ENCODE measurements around the gene ARHGAP27. TPM values are rescaled to one million over a fixed set of nuclear protein-coding genes. Genes with fewer than 3 reads are reported as not detected.

ARHGAP27 gene
- total and polyA plus RNA-seq, 2 of the 13 experiments (the other 11 are each of a cell fraction or from before 2014, with no cell fraction given): 15.5 to 18.9 TPM

DNA sequence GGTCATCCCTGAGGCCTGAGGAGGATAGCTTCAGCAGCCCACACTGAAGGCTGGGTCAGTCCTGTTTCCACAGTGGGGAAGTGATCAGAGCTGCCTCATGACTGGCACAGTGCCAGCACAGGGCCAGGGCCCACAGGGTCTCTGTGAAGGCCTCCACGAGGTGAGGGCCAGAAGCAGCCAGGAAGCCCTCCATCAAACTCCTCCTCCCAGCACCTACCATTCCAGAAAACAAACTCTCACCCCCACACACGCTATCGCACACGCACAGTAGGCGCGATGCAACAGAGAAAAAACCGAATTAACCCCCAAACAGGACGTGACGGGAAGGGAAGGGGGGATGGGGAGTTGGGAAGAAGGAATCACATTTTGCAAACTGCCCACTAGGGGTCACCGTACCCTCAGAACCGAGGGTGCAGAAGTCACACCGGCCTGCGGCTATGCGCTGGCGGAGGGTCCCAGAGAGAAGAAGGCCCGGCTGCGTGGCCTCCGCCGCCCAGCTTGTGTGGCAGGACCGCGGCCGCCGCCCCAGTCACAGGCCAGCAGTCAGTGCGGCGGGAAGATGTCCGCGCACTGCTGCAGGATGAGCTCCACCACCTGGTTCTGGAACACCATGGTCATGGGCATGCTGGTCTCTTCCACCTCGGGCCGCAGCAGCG is 37.6 kb downstream of the ARHGAP27 start (continued):
- TF ChIP-seq ZBTB4 (CRISPR knock-in tag; IDR thresholded peaks at IDR 0.05; ENCODE audit: borderline replicate concordance) (peak; percentile 93; the same call in 1 of the 2 replicates), MEF2D (CRISPR knock-in tag; IDR thresholded peaks at IDR 0.05) (peak; percentile 66; the same call in 1 of the 2 replicates), ZNF792 (CRISPR knock-in tag; IDR thresholded peaks at IDR 0.05) (peak; percentile 72; the same call in 1 of the 2 replicates), HOXA3 (CRISPR knock-in tag; IDR thresholded peaks at IDR 0.05) (peak; percentile 72; the same call in 1 of the 2 replicates), ZNF382 (CRISPR knock-in tag; IDR thresholded peaks at IDR 0.05; ENCODE audit: borderline replicate concordance) (no peak), MAZ (IDR thresholded peaks at IDR 0.05; ENCODE audit: borderline replicate concordance, low read depth, low read length) (peak; percentile 45; the same call in 1 of the 2 replicates), MAZ (CRISPR knock-in tag; IDR thresholded peaks at IDR 0.05; ENCODE audit: low read depth) (no peak), HIVEP1 (CRISPR knock-in tag; IDR thresholded peaks at IDR 0.05) (0 out of 2 replicates have a peak, but pooled peaks have one; percentile 44), ZNF318 (CRISPR knock-in tag; IDR thresholded peaks at IDR 0.05) (0 out of 2 replicates have a peak, but pooled peaks have one; percentile 13)
- TF ChIP-seq, protein P1, sequence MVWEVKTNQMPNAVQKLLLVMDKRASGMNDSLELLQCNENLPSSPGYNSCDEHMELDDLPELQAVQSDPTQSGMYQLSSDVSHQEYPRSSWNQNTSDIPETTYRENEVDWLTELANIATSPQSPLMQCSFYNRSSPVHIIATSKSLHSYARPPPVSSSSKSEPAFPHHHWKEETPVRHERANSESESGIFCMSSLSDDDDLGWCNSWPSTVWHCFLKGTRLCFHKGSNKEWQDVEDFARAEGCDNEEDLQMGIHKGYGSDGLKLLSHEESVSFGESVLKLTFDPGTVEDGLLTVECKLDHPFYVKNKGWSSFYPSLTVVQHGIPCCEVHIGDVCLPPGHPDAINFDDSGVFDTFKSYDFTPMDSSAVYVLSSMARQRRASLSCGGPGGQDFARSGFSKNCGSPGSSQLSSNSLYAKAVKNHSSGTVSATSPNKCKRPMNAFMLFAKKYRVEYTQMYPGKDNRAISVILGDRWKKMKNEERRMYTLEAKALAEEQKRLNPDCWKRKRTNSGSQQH (CRISPR knock-in tag; IDR thresholded peaks at IDR 0.05; ENCODE audit: low read depth): 0 out of 2 replicates have a peak, but pooled peaks have one; percentile 23
- TF ChIP-seq, protein P2, sequence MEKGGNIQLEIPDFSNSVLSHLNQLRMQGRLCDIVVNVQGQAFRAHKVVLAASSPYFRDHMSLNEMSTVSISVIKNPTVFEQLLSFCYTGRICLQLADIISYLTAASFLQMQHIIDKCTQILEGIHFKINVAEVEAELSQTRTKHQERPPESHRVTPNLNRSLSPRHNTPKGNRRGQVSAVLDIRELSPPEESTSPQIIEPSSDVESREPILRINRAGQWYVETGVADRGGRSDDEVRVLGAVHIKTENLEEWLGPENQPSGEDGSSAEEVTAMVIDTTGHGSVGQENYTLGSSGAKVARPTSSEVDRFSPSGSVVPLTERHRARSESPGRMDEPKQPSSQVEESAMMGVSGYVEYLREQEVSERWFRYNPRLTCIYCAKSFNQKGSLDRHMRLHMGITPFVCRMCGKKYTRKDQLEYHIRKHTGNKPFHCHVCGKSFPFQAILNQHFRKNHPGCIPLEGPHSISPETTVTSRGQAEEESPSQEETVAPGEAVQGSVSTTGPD (CRISPR knock-in tag; IDR thresholded peaks at IDR 0.05): no peak

Data from HepG2 (cell line).